ENCODE data around the gene CORO2A.

The CORO2A gene

GRCh38 chr9:98075332-98075805, 117.1 kb downstream of the CORO2A start:
- Histone ChIP-seq H3K4me3 (ENCODE audit: low read length) (no peak overlapping the region), H3K27me3 (ENCODE audit: low read depth, low read length) (no peaks in the 10 kb centered on the region), H3K27ac (ENCODE audit: low read length) (no peak overlapping the region), H3K4me2 (ENCODE audit: low read length) (no peak overlapping the region), H3K4me1 (ENCODE audit: low read length) (no peaks in the 10 kb centered on the region; the same call in 1 of the 2 replicates), H3K79me2 (ENCODE audit: low read length) (0 out of 2 replicates have a peak, but pooled peaks cover 3% of the 10 kb centered on the region), H4K20me1 (ENCODE audit: insufficient read depth, low read length) (peaks cover 8% of the 10 kb centered on the region; the same call in 1 of the 2 replicates), H3K9me3 (ENCODE audit: insufficient read depth, low read length) (no peaks in the 10 kb centered on the region), H3K36me3 (replicated peaks; ENCODE audit: low read depth, low read length) (peaks cover 16% of the 10 kb centered on the region), H2AFZ (ENCODE audit: low read depth, low read length) (no peak overlapping the region), H3K9ac (ENCODE audit: low read length) (no peak overlapping the region)
- TF ChIP-seq EZH2phosphoT487 (IDR thresholded peaks at IDR 0.05; ENCODE audit: low read depth) = no peak
- no peak for TF ChIP-seq CTCF (IDR thresholded peaks at IDR 0.05; ENCODE audit: low read depth, low read length)

- no peaks in the 10 kb centered on the region; the same call in 1 of the 2 replicates for H3K4me1 ChIP-seq (ENCODE audit: low read length)
- TF ChIP-seq CTCF (IDR thresholded peaks at IDR 0.05; ENCODE audit: low read depth, low read length) (peak; percentile 90), EZH2phosphoT487 (IDR thresholded peaks at IDR 0.05; ENCODE audit: low read depth) (no peak)
- no peak overlapping the region for H3K4me2 ChIP-seq (ENCODE audit: low read length)
- peaks cover 15% of the 10 kb centered on the region for H3K36me3 ChIP-seq (replicated peaks; ENCODE audit: low read depth, low read length)
- H3K27ac ChIP-seq (ENCODE audit: low read length) = no peak overlapping the region
- no peaks in the 10 kb centered on the region for H3K9me3 ChIP-seq (ENCODE audit: insufficient read depth, low read length)
- H2AFZ ChIP-seq (ENCODE audit: low read depth, low read length) = no peak overlapping the region
- H3K4me3 ChIP-seq (ENCODE audit: low read length) = no peak overlapping the region
- H4K20me1 ChIP-seq (ENCODE audit: insufficient read depth, low read length) = peaks cover 8% of the 10 kb centered on the region; the same call in 1 of the 2 replicates
- H3K79me2 ChIP-seq (ENCODE audit: low read length) = 0 out of 2 replicates have a peak, but pooled peaks cover 3% of the 10 kb centered on the region
- H3K9ac ChIP-seq (ENCODE audit: low read length) = no peak overlapping the region
- H3K27me3 ChIP-seq (ENCODE audit: low read depth, low read length) = no peaks in the 10 kb centered on the region
Observed at GRCh38 chr9:98074115-98074990, 118.1 kb downstream of the CORO2A start.

- H3K27ac ChIP-seq (ENCODE audit: low read length) = no peak overlapping the region
- peaks cover 23% of the 10 kb centered on the region for H3K36me3 ChIP-seq (replicated peaks; ENCODE audit: low read depth, low read length)
- no peak overlapping the region for H3K4me3 ChIP-seq (ENCODE audit: low read length)
- H2AFZ ChIP-seq (ENCODE audit: low read depth, low read length) = no peak overlapping the region
- no peak overlapping the region for H3K4me2 ChIP-seq (ENCODE audit: low read length)
- H3K27me3 ChIP-seq (ENCODE audit: low read depth, low read length) = no peaks in the 10 kb centered on the region
- peaks cover 3% of the 10 kb centered on the region; the same call in 1 of the 2 replicates for H3K79me2 ChIP-seq (ENCODE audit: low read length)
- no peak overlapping the region for H3K9ac ChIP-seq (ENCODE audit: low read length)
- no peaks in the 10 kb centered on the region for H3K9me3 ChIP-seq (ENCODE audit: insufficient read depth, low read length)
- no peaks in the 10 kb centered on the region; the same call in 1 of the 2 replicates for H3K4me1 ChIP-seq (ENCODE audit: low read length)
- H4K20me1 ChIP-seq (ENCODE audit: insufficient read depth, low read length) = peaks cover 8% of the 10 kb centered on the region; the same call in 1 of the 2 replicates
- TF ChIP-seq EZH2phosphoT487 (IDR thresholded peaks at IDR 0.05; ENCODE audit: low read depth) = no peak
- TF ChIP-seq CTCF (IDR thresholded peaks at IDR 0.05; ENCODE audit: low read depth, low read length) = no peak
Observed at GRCh38 chr9:98071737-98072136, 120.7 kb downstream of the CORO2A start.

All from OCI-LY3 (cell line).